Nephron (organoid): Measurements from ENCODE around the gene HSPA1A.
A peak's percentile ranks its signal among the peaks of the same experiment; 100 is the strongest.
"Not testable (repeated sequence)": the region's sequence is repeated elsewhere in the genome, so short reads cannot be mapped to it uniquely, and the experiment has no call there.

Experiments
- H3K27ac Mint-ChIP-seq, 3 experiments: 2 replicates each; pipeline ENCODE4 v1.8.0; 2020; ENCODE audit warnings: mixed read lengths in 3 of 3, mild to moderate bottlenecking in 2 of 3, moderate library complexity in 1 of 3
- H3K27me3 Mint-ChIP-seq: 2 replicates; pipeline ENCODE4 v1.8.0; 2021; ENCODE audit warnings: low read depth, mild to moderate bottlenecking, moderate library complexity, mixed read lengths
- H3K36me3 Mint-ChIP-seq: 2 replicates; pipeline ENCODE4 v1.8.0; 2020; ENCODE audit warnings: low read depth, mixed read lengths
- H3K4me1 Mint-ChIP-seq: 2 replicates; pipeline ENCODE4 v1.8.0; 2020; ENCODE audit warnings: mixed read lengths
- H3K4me3 Mint-ChIP-seq, 3 experiments: 2 replicates each; pipeline ENCODE4 v1.8.0; 2020; ENCODE audit warnings: mild to moderate bottlenecking in 3 of 3, mixed read lengths in 3 of 3, moderate library complexity in 2 of 3
- H3K9me3 Mint-ChIP-seq: 2 replicates; pipeline ENCODE4 v1.8.0; 2020; ENCODE audit warnings: mixed read lengths
- CTCF ChIP-seq, 3 experiments: fragments of 200-600 bp; sonication (generic); IDR thresholded peaks; one replicate each; pipeline ENCODE4 v1.5.0; 2021; ENCODE audit warnings: antibody characterized with exemption in 3 of 3; ENCODE audit not compliant: unreplicated experiment in 3 of 3

Gene HSPA1A

GRCh38 chr6:31794866-31795615 lies 20.3 kb upstream of the HSPA1A start:
- Mint-ChIP-seq H3K36me3 (peaks cover 16% of the 10 kb centered on the region), H3K27ac (peak overlapping the region; percentile 99 to 100 (median 100)), H3K4me3 (peak overlapping the region; percentile 94 to 100 (median 98)), H3K27me3 (no peaks in the 10 kb centered on the region), H3K9me3 (no peaks in the 10 kb centered on the region), H3K4me1 (peaks cover 27% of the 10 kb centered on the region)
- TF ChIP-seq CTCF (IDR thresholded peaks at IDR 0.05; ENCODE audit: unreplicated experiment in 3 of 3), result no peak

DNA sequence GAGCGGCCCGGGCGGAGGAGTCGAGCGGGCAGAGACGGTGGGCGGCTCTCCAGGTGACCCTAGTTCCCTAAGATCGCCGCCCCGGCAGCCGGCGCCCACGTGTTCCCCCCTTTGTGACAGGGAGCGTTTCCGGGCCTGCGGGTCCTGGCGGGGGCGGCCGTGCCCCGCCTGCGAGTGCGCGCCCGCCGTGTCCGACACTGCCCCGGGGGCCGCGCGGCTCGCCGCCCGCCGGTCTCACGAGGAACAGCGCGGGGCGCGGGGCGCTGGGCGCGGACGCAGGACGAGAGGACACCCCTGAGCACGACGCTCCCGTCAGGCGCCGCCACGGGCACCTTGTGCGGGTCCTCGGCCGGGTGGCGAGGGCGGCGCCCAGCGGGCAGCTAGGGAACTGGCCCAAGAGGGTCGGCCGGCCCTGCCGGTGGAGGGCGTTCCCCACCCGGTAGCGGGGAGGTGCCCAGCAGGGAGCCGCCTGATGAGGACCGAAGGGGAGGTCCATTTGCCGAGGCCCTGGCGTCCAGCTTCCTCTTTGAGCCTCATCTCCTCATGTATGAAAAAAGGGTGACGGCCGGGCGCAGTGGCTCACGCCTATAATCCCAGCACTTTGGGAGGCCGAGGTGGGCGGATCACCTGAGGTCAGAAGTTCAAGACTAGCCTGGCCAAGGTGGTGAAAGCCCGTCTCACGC lies 19.6 kb upstream of the HSPA1A start, which contains the start of gene VARS1:
VARS1 (minus strand) TSS at position 137 of the 683 bp plus-strand sequence. CDS start 535 bp downstream, outside the sequence.
- H3K27me3 Mint-ChIP-seq, result no peaks in the 10 kb centered on the region
- TF ChIP-seq CTCF (IDR thresholded peaks at IDR 0.05; ENCODE audit: unreplicated experiment in 3 of 3), result peak; percentile 79 to 90 (median 81)
- peaks cover 12% of the 10 kb centered on the region for H3K36me3 Mint-ChIP-seq
- H3K27ac Mint-ChIP-seq, result peak within 1 kb of the TSS; percentile 99 to 100 (median 100)
- peak within 1 kb of the TSS; percentile 94 to 100 (median 98) for H3K4me3 Mint-ChIP-seq
- H3K4me1 Mint-ChIP-seq, result peaks cover 23% of the 10 kb centered on the region
- no peaks in the 10 kb centered on the region for H3K9me3 Mint-ChIP-seq

DNA sequence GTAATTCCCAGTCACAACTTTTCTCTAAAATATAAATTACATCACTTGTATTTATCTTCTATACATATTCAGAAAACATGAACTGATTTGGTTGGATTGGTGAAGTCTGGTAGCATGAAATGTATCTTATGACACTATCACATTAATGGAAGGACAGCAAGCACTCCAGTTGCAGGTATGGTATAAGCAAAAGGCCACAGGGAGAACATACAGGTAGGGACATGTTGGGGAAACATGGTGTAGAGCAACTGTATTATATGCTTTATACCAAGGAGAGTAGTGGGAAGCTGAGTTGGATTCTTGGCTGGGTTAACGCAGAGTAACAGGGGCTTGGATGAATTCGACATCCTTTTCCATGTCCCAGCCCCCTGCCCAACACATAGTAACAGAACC lies 18.4 kb upstream of the HSPA1A start:
- Mint-ChIP-seq H3K36me3 (peaks cover 8% of the 10 kb centered on the region), H3K9me3 (no peaks in the 10 kb centered on the region), H3K4me3 (peak overlapping the region; percentile 42 to 75 (median 60)), H3K4me1 (peaks cover 16% of the 10 kb centered on the region), H3K27me3 (no peaks in the 10 kb centered on the region), H3K27ac (peak overlapping the region; percentile 54 to 74 (median 55))
- TF ChIP-seq CTCF (IDR thresholded peaks at IDR 0.05; ENCODE audit: unreplicated experiment in 3 of 3), result no peak

GRCh38 chr6:31797588-31797987 lies 17.8 kb upstream of the HSPA1A start:
- no peak for TF ChIP-seq CTCF (IDR thresholded peaks at IDR 0.05; ENCODE audit: unreplicated experiment in 3 of 3)
- H3K27ac Mint-ChIP-seq, result peak overlapping the region; percentile 54 to 74 (median 55)
- H3K4me3 Mint-ChIP-seq, result peak overlapping the region; percentile 23 to 71 (median 42)
- no peaks in the 10 kb centered on the region for H3K27me3 Mint-ChIP-seq
- peaks cover 4% of the 10 kb centered on the region for H3K36me3 Mint-ChIP-seq
- H3K9me3 Mint-ChIP-seq, result no peaks in the 10 kb centered on the region
- peaks cover 10% of the 10 kb centered on the region for H3K4me1 Mint-ChIP-seq

- no peaks in the 10 kb centered on the region for H3K4me1 Mint-ChIP-seq
- peaks cover 9% of the 10 kb centered on the region for H3K36me3 Mint-ChIP-seq
- no peaks in the 10 kb centered on the region for H3K27me3 Mint-ChIP-seq
- no peak overlapping the region for H3K4me3 Mint-ChIP-seq
- H3K9me3 Mint-ChIP-seq, result no peaks in the 10 kb centered on the region
- no peak overlapping the region for H3K27ac Mint-ChIP-seq
- TF ChIP-seq CTCF (IDR thresholded peaks at IDR 0.05; ENCODE audit: unreplicated experiment in 3 of 3), result no peak
Observed at GRCh38 chr6:31799781-31800180, 15.6 kb upstream of the HSPA1A start.

GRCh38 chr6:31801031-31801927 lies 14.1 kb upstream of the HSPA1A start:
- not testable (repeated sequence) for H3K4me1 Mint-ChIP-seq, H3K27ac Mint-ChIP-seq, H3K36me3 Mint-ChIP-seq, H3K9me3 Mint-ChIP-seq, H3K27me3 Mint-ChIP-seq
- peak overlapping the region in 1 of 3 experiments; percentile 30 for H3K4me3 Mint-ChIP-seq
